Liver (tissue), 9 donors: ENCODE data around the gene FST. TPM values are rescaled to one million over a fixed set of nuclear protein-coding genes. Genes with fewer than 3 reads are reported as not detected.
A peak's percentile ranks its signal among the peaks of the same experiment; 100 is the strongest.

Experiments used
- DNase-seq: peaks from one replicate; pipeline ENCODE4 v3.0.0-alpha.2; 2017; ENCODE audit warnings: low spot score
- H3K27ac ChIP-seq, 2 donors: one replicate each; pipeline ENCODE4 v1.7.0; 2013; ENCODE audit warnings: inconsistent platforms in 2 of 2, low read length in 2 of 2, control low read depth in 1 of 2, low read depth in 1 of 2, mild to moderate bottlenecking in 1 of 2
- H3K27me3 ChIP-seq, 4 donors: one replicate each; pipeline versions ENCODE4 v1.6.1 to v1.7.0; 2013; ENCODE audit warnings: low read length in 3 of 4, inconsistent platforms in 1 of 4, mild to moderate bottlenecking in 1 of 4, moderate library complexity in 1 of 4; ENCODE audit not compliant: control insufficient read depth in 4 of 4, insufficient read depth in 4 of 4
- H3K36me3 ChIP-seq, 4 donors: one replicate each; pipeline versions ENCODE4 v1.6.1 to v1.7.0; 2013; ENCODE audit warnings: low read length in 3 of 4, mild to moderate bottlenecking in 3 of 4, low read depth in 1 of 4, moderate library complexity in 1 of 4; ENCODE audit not compliant: control insufficient read depth in 4 of 4, insufficient read depth in 3 of 4
- H3K4me1 ChIP-seq, 4 donors: one replicate each; pipeline versions ENCODE4 v1.6.1 to v1.7.0; 2013; ENCODE audit warnings: low read length in 3 of 4, mild to moderate bottlenecking in 3 of 4, moderate library complexity in 1 of 4; ENCODE audit not compliant: control insufficient read depth in 4 of 4, insufficient read depth in 4 of 4
- H3K4me3 ChIP-seq, 3 donors: one replicate each; pipeline versions ENCODE4 v1.6.1 to v1.7.0; 2013; ENCODE audit warnings: low read length in 3 of 3, control low read depth in 1 of 3, low read depth in 1 of 3, mild to moderate bottlenecking in 1 of 3
- H3K9ac ChIP-seq, 2 donors: one replicate each; pipeline ENCODE4 v1.7.0; 2013; ENCODE audit warnings: low read length in 2 of 2, mild to moderate bottlenecking in 2 of 2, moderate library complexity in 2 of 2, control low read depth in 1 of 2, low read depth in 1 of 2
- H3K9me3 ChIP-seq, 4 donors: one replicate each; pipeline versions ENCODE4 v1.6.1 to v1.7.0; 2013; ENCODE audit warnings: low read length in 3 of 4; ENCODE audit not compliant: control insufficient read depth in 4 of 4
- ATF3 ChIP-seq: IDR thresholded peaks from 2 replicates; pipeline ENCODE4 v1.6.1; 2016; ENCODE audit warnings: antibody characterized with exemption
- CTCF ChIP-seq: fragments of 150-350 bp; IDR thresholded peaks from 2 replicates; pipeline ENCODE4 v1.5.1; 2017; ENCODE audit warnings: improper control_type of control experiment, low read depth, low read length; ENCODE audit not compliant: missing input control
- EGR1 ChIP-seq, 2 donors: IDR thresholded peaks; 2 replicates each; pipeline ENCODE4 v1.6.1; 2016 to 2018; ENCODE audit warnings: antibody characterized with exemption in 2 of 2, low read depth in 2 of 2
- FOXA1 ChIP-seq: IDR thresholded peaks from 2 replicates; pipeline ENCODE4 v1.6.1; 2016; ENCODE audit warnings: antibody characterized with exemption
- GABPA ChIP-seq, 2 donors: IDR thresholded peaks in 1 of 2; conservative IDR thresholded peaks in 1 of 2; 2 replicates each; pipeline ENCODE4 v1.6.1; 2016; ENCODE audit warnings: antibody characterized with exemption in 2 of 2, mild to moderate bottlenecking in 1 of 2, moderate library complexity in 1 of 2
- HNF4A ChIP-seq, 2 donors: conservative IDR thresholded peaks; 2 replicates each; pipeline ENCODE4 v1.6.1; 2016; ENCODE audit warnings: antibody characterized with exemption in 2 of 2, mild to moderate bottlenecking in 2 of 2
- JUND ChIP-seq, 2 donors: IDR thresholded peaks; 2 replicates each; pipeline ENCODE4 v1.6.1; 2016; ENCODE audit warnings: antibody characterized with exemption in 2 of 2
- MAX ChIP-seq: IDR thresholded peaks from 2 replicates; pipeline ENCODE4 v1.6.1; 2016; ENCODE audit warnings: antibody characterized with exemption
- NR2F2 ChIP-seq: IDR thresholded peaks from 2 replicates; pipeline ENCODE4 v1.6.1; 2016; ENCODE audit warnings: antibody characterized with exemption
- REST ChIP-seq: IDR thresholded peaks from 2 replicates; pipeline ENCODE4 v1.6.1; 2016; ENCODE audit warnings: antibody characterized with exemption, mild to moderate bottlenecking
- RXRA ChIP-seq, 2 donors: IDR thresholded peaks; 2 replicates each; pipeline ENCODE4 v1.6.1; 2017 to 2018; ENCODE audit warnings: antibody characterized with exemption in 2 of 2, mild to moderate bottlenecking in 1 of 2
- SP1 ChIP-seq: IDR thresholded peaks from 2 replicates; pipeline ENCODE4 v1.6.1; 2018; ENCODE audit warnings: antibody characterized with exemption, mild to moderate bottlenecking
- TAF1 ChIP-seq: conservative IDR thresholded peaks from 2 replicates; pipeline ENCODE4 v1.6.1; 2016; ENCODE audit warnings: antibody characterized with exemption, mild to moderate bottlenecking
- YY1 ChIP-seq: IDR thresholded peaks from 2 replicates; pipeline ENCODE4 v1.6.1; 2016; ENCODE audit warnings: antibody characterized with exemption, mild to moderate bottlenecking
- ZBTB33 ChIP-seq: IDR thresholded peaks from 2 replicates; pipeline ENCODE4 v1.6.1; 2016; ENCODE audit warnings: antibody characterized with exemption
- WGBS: extraction: QIAGEN DNeasy Blood & Tissue Kit; methylation state at CpG from one replicate; pipeline ENCODE4 v1.1.7; 2013; 5-methylcytosine and 5-hydroxymethylcytosine counted together
- polyA plus RNA-seq, 2 donors: library from polyadenylated mRNA; stranded (reverse) in 1 of 2; unstranded in 1 of 2; fragments of 200-250 nt in 1 of 2; fragments of >200 nt in 1 of 2; fragmentation: Nextera tagmentation in 1 of 2; extraction: Ambion mirVana in 1 of 2; gene quantifications; one replicate each; pipeline versions ENCODE4 v1.2.1 to v1.2.3, GENCODE V29; 2013 to 2015
- total RNA-seq, 2 donors: library from RNA; depleted of rRNA; stranded (reverse); fragments of >200 nt; gene quantifications; one replicate each; pipeline ENCODE4 v1.2.3, GENCODE V29; 2014
- donor health status: healthy.
- donor health status: healthy.
- donor health status: healthy.
- donor health status: healthy.
- donor health status: healthy.

FST gene
- total and polyA plus RNA-seq, 4 donors, result 5.6 to 29.2 (median 16.8) TPM

GRCh38 chr5:53436480-53437191 is 43.8 kb upstream of the FST start:
- no peak overlapping the region for H3K4me3 ChIP-seq
- no peak overlapping the region for H3K9ac ChIP-seq
- no peak overlapping the region for H3K27ac ChIP-seq
- no peaks in the 10 kb centered on the region for H3K9me3 ChIP-seq
- 60% methylated on average over 2 of the region's 2 CpGs for WGBS
- H3K4me1 ChIP-seq, result peaks cover 0 to 11% (median 6%) of the 10 kb centered on the region in 4 donors
- no peak for TF ChIP-seq JUND (IDR thresholded peaks at IDR 0.05)
- TF ChIP-seq RXRA (IDR thresholded peaks at IDR 0.05), result peak in 1 of 2 donors; percentile 26
- no peak for TF ChIP-seq YY1
- peak; percentile 20 to 30 for TF ChIP-seq HNF4A (conservative IDR thresholded peaks at IDR 0.05)
- no peak for TF ChIP-seq NR2F2
- TF ChIP-seq CTCF, result no peak
- TF ChIP-seq REST, result no peak
- TF ChIP-seq GABPA (IDR thresholded peaks at IDR 0.05 in 1 of 2, conservative IDR thresholded peaks at IDR 0.05 in 1 of 2), result no peak
- H3K36me3 ChIP-seq, result no peaks in the 10 kb centered on the region
- DNase-seq, result no peak
- no peaks in the 10 kb centered on the region for H3K27me3 ChIP-seq

- H3K27me3 ChIP-seq, result no peaks in the 10 kb centered on the region
- H3K4me1 ChIP-seq, result peaks cover 0 to 8% (median 5%) of the 10 kb centered on the region in 4 donors
- H3K9me3 ChIP-seq, result no peaks in the 10 kb centered on the region
- no peak for TF ChIP-seq MAX
- TF ChIP-seq HNF4A (conservative IDR thresholded peaks at IDR 0.05), result no peak
- no peak for TF ChIP-seq SP1
- TF ChIP-seq ZBTB33, result no peak
- no peak for TF ChIP-seq ATF3
- TF ChIP-seq TAF1, result no peak
- no peak for TF ChIP-seq FOXA1
- TF ChIP-seq GABPA (IDR thresholded peaks at IDR 0.05 in 1 of 2, conservative IDR thresholded peaks at IDR 0.05 in 1 of 2), result no peak
- no peak for TF ChIP-seq NR2F2
- TF ChIP-seq EGR1 (IDR thresholded peaks at IDR 0.05; ENCODE audit: low read depth in 2 of 2), result no peak
- no peak for TF ChIP-seq RXRA (IDR thresholded peaks at IDR 0.05)
- no peak overlapping the region for H3K27ac ChIP-seq
- H3K36me3 ChIP-seq, result no peaks in the 10 kb centered on the region
- 96% methylated on average over 13 of the region's 13 CpGs for WGBS
- H3K4me3 ChIP-seq, result no peak overlapping the region
- H3K9ac ChIP-seq, result no peak overlapping the region
- no peak for DNase-seq
Observed at GRCh38 chr5:53438079-53438478, 42.4 kb upstream of the FST start.
